OCI-LY3 (cell line): Measurements from ENCODE around the gene RAB25.

ENCODE experiments used
- H2AFZ ChIP-seq: fragments of 200-600, 300-600 bp; shearing (Covaris generic); 2 replicates; pipeline ENCODE4 v1.6.0; 2014; ENCODE audit warnings: antibody characterized with exemption, low read depth, low read length
- H3K27ac ChIP-seq: fragments of 200-600, 300-600 bp; sonication (generic); 2 replicates; pipeline ENCODE4 v1.5.1; 2014; ENCODE audit warnings: mild to moderate bottlenecking, low read length, moderate library complexity, mixed read lengths
- H3K27me3 ChIP-seq: fragments of 200-600, 300-600 bp; sonication (generic); 2 replicates; pipeline ENCODE4 v1.6.1; 2014; ENCODE audit warnings: low read depth, low read length, mixed read lengths
- H3K36me3 ChIP-seq: fragments of 200-600, 300-600 bp; sonication (generic); replicated peaks from 2 replicates; pipeline ENCODE3; 2014; ENCODE audit warnings: low read depth, low read length, mixed read lengths
- H3K4me1 ChIP-seq: fragments of 300-600, 200-600 bp; sonication (generic); 2 replicates; pipeline ENCODE4 v1.6.1; 2014; ENCODE audit warnings: low read length, mixed read lengths
- H3K4me2 ChIP-seq: fragments of 200-600, 300-600 bp; sonication (generic); 2 replicates; pipeline ENCODE4 v1.6.1; 2014; ENCODE audit warnings: low read length, mixed read lengths
- H3K4me3 ChIP-seq: fragments of 300-600, 200-600 bp; sonication (generic); 2 replicates; pipeline ENCODE4 v1.5.1; 2014; ENCODE audit warnings: antibody characterized with exemption, mild to moderate bottlenecking, low read length, moderate library complexity
- H3K79me2 ChIP-seq: fragments of 300-600, 200-600 bp; shearing (Covaris generic); 2 replicates; pipeline ENCODE4 v1.6.1; 2014; ENCODE audit warnings: mild to moderate bottlenecking, low read length, mixed read lengths
- H3K9ac ChIP-seq: fragments of 300-600, 200-600 bp; shearing (Covaris generic); 2 replicates; pipeline ENCODE4 v1.6.0; 2014; ENCODE audit warnings: mild to moderate bottlenecking, low read length, moderate library complexity
- H3K9me3 ChIP-seq: fragments of 200-600, 300-600 bp; shearing (Covaris generic); 2 replicates; pipeline ENCODE4 v1.6.1; 2014; ENCODE audit warnings: low read length, mixed read lengths; ENCODE audit not compliant: insufficient read depth
- H4K20me1 ChIP-seq: fragments of 200-600, 300-600 bp; sonication (generic); 2 replicates; pipeline ENCODE4 v1.6.1; 2016; ENCODE audit warnings: low read length, mixed read lengths; ENCODE audit not compliant: insufficient read depth
- EZH2phosphoT487 ChIP-seq: fragments of 200-600 bp; shearing (Covaris generic); IDR thresholded peaks from 2 replicates; pipeline ENCODE4 v1.6.1; 2018; ENCODE audit warnings: antibody characterized with exemption, mixed run types, low read depth
- TF ChIP-seq, protein P1 (sequence below): fragments of 200-600, 300-600 bp; sonication (generic); IDR thresholded peaks from 2 replicates; pipeline ENCODE4 v1.5.1; 2014; ENCODE audit warnings: antibody characterized with exemption, low read length, low read depth

The RAB25 gene

GRCh38 chr1:156082309-156083091 is 21.5 kb downstream of the RAB25 start, which contains the start of gene MEX3A:
Gene MEX3A, minus strand, starts transcription at chr1:156082465. Its CDS starts 467 bp downstream, at chr1:156081998.
- peak within 1 kb of the TSS; percentile 84 for H3K4me2 ChIP-seq
- TF ChIP-seq, protein P1, sequence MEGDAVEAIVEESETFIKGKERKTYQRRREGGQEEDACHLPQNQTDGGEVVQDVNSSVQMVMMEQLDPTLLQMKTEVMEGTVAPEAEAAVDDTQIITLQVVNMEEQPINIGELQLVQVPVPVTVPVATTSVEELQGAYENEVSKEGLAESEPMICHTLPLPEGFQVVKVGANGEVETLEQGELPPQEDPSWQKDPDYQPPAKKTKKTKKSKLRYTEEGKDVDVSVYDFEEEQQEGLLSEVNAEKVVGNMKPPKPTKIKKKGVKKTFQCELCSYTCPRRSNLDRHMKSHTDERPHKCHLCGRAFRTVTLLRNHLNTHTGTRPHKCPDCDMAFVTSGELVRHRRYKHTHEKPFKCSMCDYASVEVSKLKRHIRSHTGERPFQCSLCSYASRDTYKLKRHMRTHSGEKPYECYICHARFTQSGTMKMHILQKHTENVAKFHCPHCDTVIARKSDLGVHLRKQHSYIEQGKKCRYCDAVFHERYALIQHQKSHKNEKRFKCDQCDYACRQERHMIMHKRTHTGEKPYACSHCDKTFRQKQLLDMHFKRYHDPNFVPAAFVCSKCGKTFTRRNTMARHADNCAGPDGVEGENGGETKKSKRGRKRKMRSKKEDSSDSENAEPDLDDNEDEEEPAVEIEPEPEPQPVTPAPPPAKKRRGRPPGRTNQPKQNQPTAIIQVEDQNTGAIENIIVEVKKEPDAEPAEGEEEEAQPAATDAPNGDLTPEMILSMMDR, result no peak
- no peak for TF ChIP-seq EZH2phosphoT487
- H3K27ac ChIP-seq, result no peak within 1 kb of the TSS

GRCh38 chr1:156083800-156084790 is 23.1 kb downstream of the RAB25 start:
- no peak for TF ChIP-seq EZH2phosphoT487
- TF ChIP-seq, protein P1, result no peak

More at GRCh38 chr1:156082309-156083091, 21.5 kb downstream of the RAB25 start, which contains the start of gene MEX3A:
- Histone ChIP-seq H3K9me3 (no peaks in the 10 kb centered on the region), H4K20me1 (no peaks in the 10 kb centered on the region), H3K27me3 (peaks cover 35% of the 10 kb centered on the region), H3K79me2 (no peaks in the 10 kb centered on the region), H3K4me1 (peaks cover 19% of the 10 kb centered on the region), H3K9ac (peak within 1 kb of the TSS; percentile 58), H2AFZ (peak within 1 kb of the TSS; percentile 94), H3K36me3 (no peaks in the 10 kb centered on the region), H3K4me3 (peak within 1 kb of the TSS; percentile 81)

GRCh38 chr1:156086256-156086662 is 25.3 kb downstream of the RAB25 start:
- peaks cover 15% of the 10 kb centered on the region for H3K4me1 ChIP-seq
- no peak overlapping the region for H3K27ac ChIP-seq
- H3K9me3 ChIP-seq, result no peaks in the 10 kb centered on the region

More at GRCh38 chr1:156083800-156084790, 23.1 kb downstream of the RAB25 start:
- no peaks in the 10 kb centered on the region for H3K79me2 ChIP-seq
- H3K27me3 ChIP-seq, result peaks cover 35% of the 10 kb centered on the region
- no peak overlapping the region for H3K27ac ChIP-seq
- H3K4me2 ChIP-seq, result peak overlapping the region; percentile 84; the same call in 1 of the 2 replicates
- H3K9me3 ChIP-seq, result no peaks in the 10 kb centered on the region
- H3K4me1 ChIP-seq, result peaks cover 19% of the 10 kb centered on the region
- H3K4me3 ChIP-seq, result no peak overlapping the region
- H3K36me3 ChIP-seq, result no peaks in the 10 kb centered on the region
- H2AFZ ChIP-seq, result no peak overlapping the region
- H4K20me1 ChIP-seq, result no peaks in the 10 kb centered on the region
- H3K9ac ChIP-seq, result no peak overlapping the region

More at GRCh38 chr1:156086256-156086662, 25.3 kb downstream of the RAB25 start:
- H3K36me3 ChIP-seq, result no peaks in the 10 kb centered on the region
- no peak overlapping the region for H3K4me3 ChIP-seq
- H3K9ac ChIP-seq, result no peak overlapping the region
- no peaks in the 10 kb centered on the region for H3K79me2 ChIP-seq
- no peaks in the 10 kb centered on the region for H4K20me1 ChIP-seq
- no peak overlapping the region for H2AFZ ChIP-seq
- no peak overlapping the region for H3K4me2 ChIP-seq
- TF ChIP-seq, protein P1, result no peak
- TF ChIP-seq EZH2phosphoT487, result no peak
- peaks cover 43% of the 10 kb centered on the region for H3K27me3 ChIP-seq
